Measurements from ENCODE around the gene IFRD2. TPM values are rescaled to one million over a fixed set of nuclear protein-coding genes. Genes with fewer than 3 reads are reported as not detected.
A peak's percentile ranks its signal among the peaks of the same experiment; 100 is the strongest.

The IFRD2 gene
- total and polyA plus RNA-seq, 9 of the 15 experiments (the other 6 are each of a cell fraction or from before 2014, with no cell fraction given): 30.5 to 115 (median 52.8) TPM

GRCh38 chr3:50254577-50255250 is 37.5 kb downstream of the IFRD2 start:
- no peak overlapping the region for H3K4me3 ChIP-seq
- H3K9me3 ChIP-seq (replicated peaks; ENCODE audit: control insufficient read depth, insufficient read depth, low read depth, low read length): peaks cover 4% of the 10 kb centered on the region; the same call in 1 of the 2 replicates
- ATAC-seq (no peak), FAIRE-seq (no peak), DNase-seq (ENCODE audit: extremely low read depth in 1 of 4, low spot score in 3 of 4) (no peak)
- intact Hi-C loops (cut with micrococcal nuclease) (no loop called here), in situ Hi-C loops (cut with MboI) (no loop called here)
- ChIA-PET CTCF (ENCODE audit: low intra/inter-chr PET ratio) (no interaction called here), POLR2A (interaction anchor here (0.6 kb wide), 1 partner anchor 13 kb away, joined by 4 read pairs; no protein-coding TSS in a partner anchor)
- no peaks in the 10 kb centered on the region for H4K20me1 ChIP-seq (replicated peaks; ENCODE audit: control insufficient read depth, insufficient read depth, low read length)
- TF ChIP-seq ZSCAN29 (IDR thresholded peaks at IDR 0.05) (no peak), CREM (IDR thresholded peaks at IDR 0.05; ENCODE audit: low read depth) (peak; percentile 55; the same call in 1 of the 2 replicates), KLF10 (CRISPR knock-in tag; IDR thresholded peaks at IDR 0.05) (no peak), CREB1 (IDR thresholded peaks at IDR 0.05) (peak; percentile 45), CREB1 (CRISPR knock-in tag; IDR thresholded peaks at IDR 0.05) (no peak), GABPB1 (CRISPR knock-in tag; IDR thresholded peaks at IDR 0.05) (0 out of 2 replicates have a peak, but pooled peaks have one; percentile 27), SPI1 (IDR thresholded peaks at IDR 0.05; ENCODE audit: borderline replicate concordance, low read depth, low read length) (peak; percentile 67), NR1H2 (CRISPR knock-in tag; IDR thresholded peaks at IDR 0.05) (no peak)
- TF ChIP-seq, protein P1, sequence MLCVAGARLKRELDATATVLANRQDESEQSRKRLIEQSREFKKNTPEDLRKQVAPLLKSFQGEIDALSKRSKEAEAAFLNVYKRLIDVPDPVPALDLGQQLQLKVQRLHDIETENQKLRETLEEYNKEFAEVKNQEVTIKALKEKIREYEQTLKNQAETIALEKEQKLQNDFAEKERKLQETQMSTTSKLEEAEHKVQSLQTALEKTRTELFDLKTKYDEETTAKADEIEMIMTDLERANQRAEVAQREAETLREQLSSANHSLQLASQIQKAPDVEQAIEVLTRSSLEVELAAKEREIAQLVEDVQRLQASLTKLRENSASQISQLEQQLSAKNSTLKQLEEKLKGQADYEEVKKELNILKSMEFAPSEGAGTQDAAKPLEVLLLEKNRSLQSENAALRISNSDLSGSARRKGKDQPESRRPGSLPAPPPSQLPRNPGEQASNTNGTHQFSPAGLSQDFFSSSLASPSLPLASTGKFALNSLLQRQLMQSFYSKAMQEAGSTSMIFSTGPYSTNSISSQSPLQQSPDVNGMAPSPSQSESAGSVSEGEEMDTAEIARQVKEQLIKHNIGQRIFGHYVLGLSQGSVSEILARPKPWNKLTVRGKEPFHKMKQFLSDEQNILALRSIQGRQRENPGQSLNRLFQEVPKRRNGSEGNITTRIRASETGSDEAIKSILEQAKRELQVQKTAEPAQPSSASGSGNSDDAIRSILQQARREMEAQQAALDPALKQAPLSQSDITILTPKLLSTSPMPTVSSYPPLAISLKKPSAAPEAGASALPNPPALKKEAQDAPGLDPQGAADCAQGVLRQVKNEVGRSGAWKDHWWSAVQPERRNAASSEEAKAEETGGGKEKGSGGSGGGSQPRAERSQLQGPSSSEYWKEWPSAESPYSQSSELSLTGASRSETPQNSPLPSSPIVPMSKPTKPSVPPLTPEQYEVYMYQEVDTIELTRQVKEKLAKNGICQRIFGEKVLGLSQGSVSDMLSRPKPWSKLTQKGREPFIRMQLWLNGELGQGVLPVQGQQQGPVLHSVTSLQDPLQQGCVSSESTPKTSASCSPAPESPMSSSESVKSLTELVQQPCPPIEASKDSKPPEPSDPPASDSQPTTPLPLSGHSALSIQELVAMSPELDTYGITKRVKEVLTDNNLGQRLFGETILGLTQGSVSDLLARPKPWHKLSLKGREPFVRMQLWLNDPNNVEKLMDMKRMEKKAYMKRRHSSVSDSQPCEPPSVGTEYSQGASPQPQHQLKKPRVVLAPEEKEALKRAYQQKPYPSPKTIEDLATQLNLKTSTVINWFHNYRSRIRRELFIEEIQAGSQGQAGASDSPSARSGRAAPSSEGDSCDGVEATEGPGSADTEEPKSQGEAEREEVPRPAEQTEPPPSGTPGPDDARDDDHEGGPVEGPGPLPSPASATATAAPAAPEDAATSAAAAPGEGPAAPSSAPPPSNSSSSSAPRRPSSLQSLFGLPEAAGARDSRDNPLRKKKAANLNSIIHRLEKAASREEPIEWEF (CRISPR knock-in tag; IDR thresholded peaks at IDR 0.05): no peak
- TF ChIP-seq, protein P2, sequence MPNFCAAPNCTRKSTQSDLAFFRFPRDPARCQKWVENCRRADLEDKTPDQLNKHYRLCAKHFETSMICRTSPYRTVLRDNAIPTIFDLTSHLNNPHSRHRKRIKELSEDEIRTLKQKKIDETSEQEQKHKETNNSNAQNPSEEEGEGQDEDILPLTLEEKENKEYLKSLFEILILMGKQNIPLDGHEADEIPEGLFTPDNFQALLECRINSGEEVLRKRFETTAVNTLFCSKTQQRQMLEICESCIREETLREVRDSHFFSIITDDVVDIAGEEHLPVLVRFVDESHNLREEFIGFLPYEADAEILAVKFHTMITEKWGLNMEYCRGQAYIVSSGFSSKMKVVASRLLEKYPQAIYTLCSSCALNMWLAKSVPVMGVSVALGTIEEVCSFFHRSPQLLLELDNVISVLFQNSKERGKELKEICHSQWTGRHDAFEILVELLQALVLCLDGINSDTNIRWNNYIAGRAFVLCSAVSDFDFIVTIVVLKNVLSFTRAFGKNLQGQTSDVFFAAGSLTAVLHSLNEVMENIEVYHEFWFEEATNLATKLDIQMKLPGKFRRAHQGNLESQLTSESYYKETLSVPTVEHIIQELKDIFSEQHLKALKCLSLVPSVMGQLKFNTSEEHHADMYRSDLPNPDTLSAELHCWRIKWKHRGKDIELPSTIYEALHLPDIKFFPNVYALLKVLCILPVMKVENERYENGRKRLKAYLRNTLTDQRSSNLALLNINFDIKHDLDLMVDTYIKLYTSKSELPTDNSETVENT (CRISPR knock-in tag; IDR thresholded peaks at IDR 0.05): no peak
- no peak overlapping the region for H2AFZ ChIP-seq (ENCODE audit: low read depth, low read length)
- H3K79me2 ChIP-seq (ENCODE audit: control insufficient read depth, insufficient read depth, low read length): no peaks in the 10 kb centered on the region; the same call in 1 of the 3 replicates
- WGBS (ENCODE audit: insufficient coverage, low coverage, missing lambda C conversion rate): 76% methylated on average over 5 of the region's 8 CpGs
- no peak overlapping the region for H3K27ac ChIP-seq (ENCODE audit: extremely low read depth, low read depth, low read length)
- H3K27me3 ChIP-seq (ENCODE audit: control insufficient read depth in 2 of 2, insufficient read depth in 2 of 2, low read length in 2 of 2): no peaks in the 10 kb centered on the region
- H3K4me1 ChIP-seq (replicated peaks in 1 of 2; ENCODE audit: control insufficient read depth in 2 of 2, insufficient read depth in 2 of 2, low read length in 2 of 2): peaks cover 0 to 25% of the 10 kb centered on the region in 2 experiments; a peak in 2 of 5 replicates
- no peak overlapping the region for H3K4me2 ChIP-seq (ENCODE audit: insufficient read depth, low read length)
- H3K9ac ChIP-seq (ENCODE audit: insufficient read depth in 1 of 2, low read depth in 2 of 2, low read length in 2 of 2): peak overlapping the region in 1 of 2 experiments; percentile 17; a peak in 2 of 4 replicates
- no peaks in the 10 kb centered on the region for H3K9me1 ChIP-seq (ENCODE audit: control insufficient read depth, insufficient read depth, low read length)
- no TSS peak for BruUV-seq (replicated peaks)
- peaks cover 30% of the 10 kb centered on the region; the same call in 2 of the 3 replicates for H3K36me3 ChIP-seq (ENCODE audit: control insufficient read depth, insufficient read depth, low read length)
